ENCODE measurements around the gene SLC2A3.

- TF ChIP-seq SP1 (IDR thresholded peaks at IDR 0.05): no peak
- no peak for TF ChIP-seq SUZ12 (IDR thresholded peaks at IDR 0.05)
- no peak for TF ChIP-seq FOXA1 (IDR thresholded peaks at IDR 0.05)
- TF ChIP-seq, protein P1, sequence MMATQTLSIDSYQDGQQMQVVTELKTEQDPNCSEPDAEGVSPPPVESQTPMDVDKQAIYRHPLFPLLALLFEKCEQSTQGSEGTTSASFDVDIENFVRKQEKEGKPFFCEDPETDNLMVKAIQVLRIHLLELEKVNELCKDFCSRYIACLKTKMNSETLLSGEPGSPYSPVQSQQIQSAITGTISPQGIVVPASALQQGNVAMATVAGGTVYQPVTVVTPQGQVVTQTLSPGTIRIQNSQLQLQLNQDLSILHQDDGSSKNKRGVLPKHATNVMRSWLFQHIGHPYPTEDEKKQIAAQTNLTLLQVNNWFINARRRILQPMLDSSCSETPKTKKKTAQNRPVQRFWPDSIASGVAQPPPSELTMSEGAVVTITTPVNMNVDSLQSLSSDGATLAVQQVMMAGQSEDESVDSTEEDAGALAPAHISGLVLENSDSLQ (IDR thresholded peaks at IDR 0.05): no peak
- TF ChIP-seq BHLHE40 (IDR thresholded peaks at IDR 0.05; ENCODE audit: borderline replicate concordance): no peak
- TF ChIP-seq HDGF (IDR thresholded peaks at IDR 0.05; ENCODE audit: borderline replicate concordance): no peak
- TF ChIP-seq FOXM1 (IDR thresholded peaks at IDR 0.05; ENCODE audit: borderline replicate concordance): no peak
- no peak for TF ChIP-seq ELF4 (IDR thresholded peaks at IDR 0.05)
- no peak for TF ChIP-seq NFRKB (IDR thresholded peaks at IDR 0.05)
- TF ChIP-seq FOXK2 (IDR thresholded peaks at IDR 0.05): no peak
- TF ChIP-seq ARNT (IDR thresholded peaks at IDR 0.05): no peak
- TF ChIP-seq L3MBTL2 (conservative IDR thresholded peaks at IDR 0.05): no peak
- no peak for TF ChIP-seq ZNF384 (IDR thresholded peaks at IDR 0.05)
Measured at GRCh38 chr12:7923241-7924236, 12.4 kb downstream of the SLC2A3 start.
